Transverse colon (tissue), 4 donors: ENCODE data around the gene TPM1.

Experiments used
- EP300 ChIP-seq: sonication (generic); formaldehyde crosslinking; IDR thresholded peaks from one replicate; pipeline ENCODE4 v1.6.1; 2017; ENCODE audit warnings: antibody characterized with exemption, low read depth
- POLR2AphosphoS5 ChIP-seq, 3 donors: sonication (generic); formaldehyde crosslinking; IDR thresholded peaks; one replicate each; pipeline ENCODE4 v1.6.1; 2016; ENCODE audit warnings: antibody characterized with exemption in 3 of 3
- TF ChIP-seq, protein P1 (sequence below), 5 experiments: fragments of 200-600 bp in 3 of 5; fragments of 450-650 bp in 2 of 5; sonication (generic) in 3 of 5; IDR thresholded peaks; 1 replicate in 2 of 5; 2 replicates in 3 of 5; pipeline ENCODE4 v1.5.1; 2016 to 2017; ENCODE audit warnings: antibody characterized with exemption in 5 of 5, inconsistent platforms in 3 of 5, mild to moderate bottlenecking in 2 of 5, moderate library complexity in 1 of 5

GRCh38 chr15:63072023-63072650, 29.6 kb downstream of the TPM1 start:
- TF ChIP-seq POLR2AphosphoS5 (IDR thresholded peaks at IDR 0.05), result no peak
- no peak for TF ChIP-seq EP300
- TF ChIP-seq, protein P1, sequence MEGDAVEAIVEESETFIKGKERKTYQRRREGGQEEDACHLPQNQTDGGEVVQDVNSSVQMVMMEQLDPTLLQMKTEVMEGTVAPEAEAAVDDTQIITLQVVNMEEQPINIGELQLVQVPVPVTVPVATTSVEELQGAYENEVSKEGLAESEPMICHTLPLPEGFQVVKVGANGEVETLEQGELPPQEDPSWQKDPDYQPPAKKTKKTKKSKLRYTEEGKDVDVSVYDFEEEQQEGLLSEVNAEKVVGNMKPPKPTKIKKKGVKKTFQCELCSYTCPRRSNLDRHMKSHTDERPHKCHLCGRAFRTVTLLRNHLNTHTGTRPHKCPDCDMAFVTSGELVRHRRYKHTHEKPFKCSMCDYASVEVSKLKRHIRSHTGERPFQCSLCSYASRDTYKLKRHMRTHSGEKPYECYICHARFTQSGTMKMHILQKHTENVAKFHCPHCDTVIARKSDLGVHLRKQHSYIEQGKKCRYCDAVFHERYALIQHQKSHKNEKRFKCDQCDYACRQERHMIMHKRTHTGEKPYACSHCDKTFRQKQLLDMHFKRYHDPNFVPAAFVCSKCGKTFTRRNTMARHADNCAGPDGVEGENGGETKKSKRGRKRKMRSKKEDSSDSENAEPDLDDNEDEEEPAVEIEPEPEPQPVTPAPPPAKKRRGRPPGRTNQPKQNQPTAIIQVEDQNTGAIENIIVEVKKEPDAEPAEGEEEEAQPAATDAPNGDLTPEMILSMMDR (IDR thresholded peaks at IDR 0.05), result no peak
